Measurements from ENCODE around the gene VTI1B.

The VTI1B gene

GRCh38 chr14:67675219-67675582 lies 769 bp upstream of the VTI1B start:
- DNase-seq, result no peak

DNA sequence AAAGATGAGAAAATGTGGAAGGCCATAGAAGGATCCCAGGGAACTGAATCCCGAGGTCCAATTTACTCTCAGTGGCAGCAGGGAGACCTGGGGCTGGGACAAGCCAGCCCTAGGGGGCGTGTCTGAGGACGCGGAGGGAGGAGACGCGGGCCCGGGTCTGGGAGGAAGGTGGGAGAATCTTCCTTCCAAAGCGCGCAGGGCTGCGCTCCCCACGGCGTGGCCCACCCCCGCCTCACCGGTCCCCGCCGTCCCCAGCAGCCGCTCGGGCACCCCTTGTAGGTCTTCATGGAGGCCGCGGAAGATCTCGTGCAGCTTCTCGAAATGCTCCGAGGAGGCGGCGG lies 323 bp downstream of the VTI1B start:
- peak in 4 of 5 experiments; percentile 30 to 56 (median 36) for DNase-seq

DNA sequence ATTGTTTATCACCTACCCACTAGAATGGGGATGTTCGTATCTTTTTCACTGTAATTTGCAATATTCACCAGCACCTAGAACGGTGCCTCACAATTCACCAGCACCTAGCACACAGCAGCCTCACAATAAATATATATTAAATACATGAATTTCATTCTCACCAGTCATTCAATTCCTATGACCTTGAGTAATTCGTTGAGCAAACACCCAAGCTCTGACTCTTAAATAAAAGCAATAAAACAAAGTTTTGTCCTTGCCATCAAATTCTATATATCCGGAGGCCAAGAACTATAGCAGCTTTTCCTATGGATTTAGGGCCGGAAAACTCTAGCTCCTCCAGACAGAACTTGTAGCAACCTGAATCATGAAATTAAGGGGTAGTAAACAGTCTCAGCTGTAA lies 981 bp downstream of the VTI1B start:
- no peak for DNase-seq

GRCh38 chr14:67668559-67668958 lies 5.9 kb downstream of the VTI1B start:
- DNase-seq, result peak in 2 of 5 experiments; percentile 7 to 56

DNA sequence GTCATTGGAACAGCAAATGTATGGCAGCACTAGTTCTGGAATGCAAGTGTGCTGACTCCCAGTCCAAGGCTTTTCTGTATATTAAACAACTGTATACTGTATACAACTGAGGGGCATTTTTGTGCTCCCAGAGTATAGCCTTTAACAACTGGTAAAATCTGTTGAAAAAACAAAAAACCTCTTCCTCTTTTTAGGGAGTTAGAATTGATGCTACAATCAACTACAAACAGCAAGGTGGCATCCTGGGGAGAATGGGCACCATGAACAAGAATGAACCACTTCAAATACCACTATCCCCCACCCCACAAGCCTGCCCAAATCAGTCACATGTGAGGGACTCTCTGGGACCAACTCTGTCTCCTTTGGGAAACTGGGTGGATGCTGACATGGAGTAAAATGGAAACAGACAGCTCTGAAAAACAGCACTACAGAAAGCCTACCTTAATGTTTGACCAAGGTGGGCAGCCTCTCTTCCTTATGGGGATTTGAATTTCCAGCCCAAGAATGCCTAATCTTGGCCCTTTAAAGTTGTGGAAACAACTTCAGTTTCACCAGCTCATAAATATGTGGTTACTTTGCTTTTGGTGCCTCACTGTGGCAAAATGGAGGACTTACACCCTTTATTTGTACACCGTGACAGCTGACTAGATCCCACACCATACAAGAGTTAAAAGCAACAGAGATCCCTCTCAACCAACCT lies 7.5 kb downstream of the VTI1B start:
- peak in 2 of 5 experiments; percentile 14 to 72 for DNase-seq

GRCh38 chr14:67665868-67666267 lies 8.6 kb downstream of the VTI1B start:
- DNase-seq, result no peak

GRCh38 chr14:67663633-67664032 lies 10.8 kb downstream of the VTI1B start:
- DNase-seq, result no peak

- DNase-seq, result no peak
These were observed 20.7 kb downstream of the VTI1B start for GRCh38 chr14:67653651-67654280.

- no peak for DNase-seq
These were observed 22.2 kb downstream of the VTI1B start for GRCh38 chr14:67652189-67652588.

DNA sequence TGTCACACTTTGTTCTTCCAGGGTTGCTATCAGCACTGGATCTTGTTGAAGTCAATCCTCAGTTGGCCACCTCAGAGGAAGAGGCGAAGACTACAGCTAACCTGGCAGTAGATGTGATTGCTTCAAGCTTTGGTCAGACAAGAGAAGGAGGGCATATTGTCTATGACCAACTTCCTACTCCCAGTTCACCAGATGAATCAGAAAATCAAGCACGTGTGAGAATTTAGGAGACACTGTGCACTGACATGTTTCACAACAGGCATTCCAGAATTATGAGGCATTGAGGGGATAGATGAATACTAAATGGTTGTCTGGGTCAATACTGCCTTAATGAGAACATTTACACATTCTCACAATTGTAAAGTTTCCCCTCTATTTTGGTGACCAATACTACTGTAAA lies 23.7 kb downstream of the VTI1B start:
- DNase-seq, result no peak

DNA sequence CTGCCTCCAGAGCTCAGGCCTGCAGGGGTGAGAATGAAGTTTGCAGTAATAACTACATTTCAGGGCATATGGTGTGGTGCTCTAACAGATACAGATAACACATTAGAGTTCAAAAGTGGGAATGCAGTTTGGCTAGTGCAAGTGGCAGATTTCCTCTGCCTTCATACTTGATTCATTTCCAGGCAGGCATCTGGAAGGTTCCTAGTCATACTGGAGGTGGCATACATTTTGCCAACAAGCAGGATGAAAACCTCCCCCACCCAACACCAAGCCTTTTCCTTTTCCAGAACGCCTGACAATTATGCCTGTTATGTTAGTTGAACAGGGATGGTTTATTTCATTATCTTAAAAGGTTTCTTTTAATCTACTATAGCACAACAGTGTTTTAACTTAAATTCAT lies 24.3 kb downstream of the VTI1B start:
- no peak for DNase-seq

DNA sequence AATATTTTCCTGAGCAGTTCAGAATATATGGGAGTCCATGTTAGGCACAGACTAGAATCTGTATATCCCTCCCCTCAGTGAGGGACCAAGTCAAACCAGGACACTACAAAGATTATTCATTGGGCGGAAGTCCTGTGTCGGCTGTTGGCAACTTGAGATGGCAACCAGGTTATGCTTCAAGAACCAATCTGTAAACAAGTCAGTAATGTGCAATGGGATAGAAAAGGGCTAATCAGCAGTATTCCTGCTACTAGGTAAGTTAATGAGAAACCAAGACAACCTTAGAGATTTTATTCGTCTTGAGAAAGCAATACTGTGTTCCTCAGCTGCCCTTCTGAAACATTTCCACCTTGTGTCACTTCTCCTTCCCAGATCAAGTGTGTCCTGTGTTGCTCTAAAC lies 28.3 kb downstream of the VTI1B start:
- no peak for DNase-seq

- no peak for DNase-seq
These were observed 29.0 kb downstream of the VTI1B start for GRCh38 chr14:67645414-67645813.

DNA sequence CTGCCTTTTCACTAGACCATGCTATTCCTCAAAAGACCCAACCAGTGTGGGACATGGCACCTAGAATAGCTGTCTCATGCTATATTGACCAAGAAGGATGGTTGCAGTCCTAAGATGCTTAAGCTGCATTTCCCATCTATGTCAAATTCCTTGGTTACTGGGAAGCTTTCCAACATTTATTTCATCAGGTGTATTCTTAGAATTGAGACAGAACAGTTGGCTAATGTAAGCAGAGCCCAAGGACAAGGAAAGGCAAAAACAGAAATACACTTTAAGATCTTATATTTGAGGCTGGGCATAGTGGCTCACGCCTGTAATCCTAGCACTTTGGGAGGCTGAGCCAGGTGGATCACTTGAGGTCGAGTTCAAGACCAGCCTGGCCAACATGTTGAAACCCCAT lies 30.0 kb downstream of the VTI1B start:
- DNase-seq, result no peak

GRCh38 chr14:67643713-67644112 lies 30.7 kb downstream of the VTI1B start:
- peak in 1 of 5 experiments; percentile 26 for DNase-seq

DNA sequence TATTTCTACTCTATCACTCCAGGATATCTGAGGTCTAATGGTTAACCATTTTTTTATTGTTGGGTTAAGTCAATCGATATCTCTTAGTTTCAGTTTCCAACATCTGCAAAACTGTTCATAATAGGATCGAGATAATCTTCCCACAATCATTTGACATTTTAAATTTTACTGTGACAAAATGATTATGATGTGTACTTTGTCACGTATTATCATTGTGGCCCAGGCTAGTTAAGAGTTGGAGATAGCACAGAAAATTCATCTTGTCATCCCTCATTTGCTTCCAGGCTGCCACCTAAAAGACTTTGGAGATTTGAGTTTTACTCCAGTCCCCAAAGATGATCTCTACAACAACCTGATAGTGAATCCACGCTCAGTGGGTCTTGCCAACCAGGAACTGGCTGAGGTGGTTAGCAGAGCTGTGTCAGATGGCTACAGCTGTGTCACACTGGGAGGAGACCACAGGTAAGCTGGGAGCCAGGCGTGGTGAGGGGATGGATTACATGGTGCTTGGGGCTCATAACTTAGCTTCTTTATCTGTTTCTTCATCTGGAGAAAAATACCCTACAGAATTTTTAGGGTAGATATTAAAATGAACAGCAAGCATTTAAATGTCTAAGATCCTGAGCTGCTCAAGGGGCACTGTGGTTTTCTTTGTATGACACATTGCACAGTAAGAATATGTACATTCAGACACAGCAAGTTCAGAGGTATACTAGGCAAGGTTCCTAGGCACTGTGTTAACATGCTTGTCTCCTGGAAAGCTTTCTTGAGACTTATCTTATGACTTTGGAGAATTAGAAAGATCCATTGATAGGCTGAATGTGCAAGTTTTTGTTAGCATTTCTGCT lies 32.3 kb downstream of the VTI1B start:
- peak in 1 of 5 experiments; percentile 77 for DNase-seq

DNA sequence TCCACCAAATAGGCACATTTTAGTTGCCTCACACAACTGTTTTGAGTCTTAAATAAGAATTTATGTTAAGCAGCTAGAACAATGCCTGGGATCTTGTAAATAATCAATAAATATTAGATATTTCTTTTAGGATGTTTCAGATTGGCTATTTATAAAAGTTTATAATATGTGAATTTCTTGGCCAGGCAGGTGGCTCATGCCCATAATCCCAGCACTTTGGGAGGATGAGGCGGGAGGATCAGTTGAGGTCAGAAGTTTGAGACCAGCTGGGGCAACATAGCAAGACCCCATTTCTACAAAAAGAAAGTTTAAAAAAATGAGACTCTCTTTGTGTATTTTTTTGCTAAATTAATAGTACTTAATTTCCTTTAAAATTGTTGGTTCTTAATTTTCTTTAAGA lies 33.0 kb downstream of the VTI1B start:
- no peak for DNase-seq

- DNase-seq, result no peak
These were observed 35.8 kb downstream of the VTI1B start for GRCh38 chr14:67638642-67639041.

GRCh38 chr14:67636361-67636919 lies 38.0 kb downstream of the VTI1B start:
- peak in 1 of 5 experiments; percentile 41 for DNase-seq

GRCh38 chr14:67633451-67634147 lies 40.8 kb downstream of the VTI1B start:
- DNase-seq, result no peak

GRCh38 chr14:67630938-67631337 lies 43.5 kb downstream of the VTI1B start:
- DNase-seq, result no peak

GRCh38 chr14:67630186-67630585 lies 44.2 kb downstream of the VTI1B start:
- no peak for DNase-seq

- no peak for DNase-seq
These were observed 46.9 kb downstream of the VTI1B start for GRCh38 chr14:67627519-67627918.
